LNCaP clone FGC (cell line): ENCODE data around the gene IQSEC3.

Experiments used
- DNase-seq: peaks from one replicate; pipeline ENCODE4 v3.0.0-alpha.2; 2011; ENCODE audit warnings: low read depth
- H3K4me3 ChIP-seq: 2 replicates; pipeline ENCODE4 v1.5.1; 2011; ENCODE audit warnings: mild to moderate bottlenecking, low read depth, low read length, control low read depth
- CTCF ChIP-seq: IDR thresholded peaks from 2 replicates; pipeline ENCODE4 v1.5.1; 2012; ENCODE audit warnings: mild to moderate bottlenecking; ENCODE audit not compliant: control insufficient read depth, insufficient read depth; ENCODE audit errors: extremely low read depth

IQSEC3 gene

GRCh38 chr12:171743-172676, 105.4 kb downstream of the IQSEC3 start:
- no peak for DNase-seq
- no peak overlapping the region for H3K4me3 ChIP-seq
- no peak for TF ChIP-seq CTCF

DNA sequence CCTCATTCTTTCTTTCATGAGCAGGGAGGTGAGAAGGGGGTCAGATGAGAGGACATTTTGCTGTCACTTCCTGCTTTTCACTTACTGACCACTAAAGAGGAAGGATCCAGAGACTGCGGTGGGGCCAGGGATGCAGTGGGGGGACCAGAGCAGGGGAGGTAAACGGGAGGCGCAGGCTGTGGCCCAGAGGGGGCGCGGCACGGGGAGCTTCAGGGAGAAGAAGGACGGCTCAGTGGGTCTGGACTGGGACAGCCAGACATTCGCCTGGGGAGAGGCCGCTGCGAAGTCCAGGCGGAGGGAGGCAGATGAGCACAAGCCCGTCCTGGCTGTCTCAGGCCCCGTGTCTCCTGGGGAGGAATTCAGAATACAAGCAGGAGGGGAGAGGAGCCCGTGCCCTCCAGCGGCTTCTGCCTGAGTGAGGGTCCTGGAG, 106.2 kb downstream of the IQSEC3 start:
- DNase-seq = no peak
- H3K4me3 ChIP-seq = no peak overlapping the region
- TF ChIP-seq CTCF = no peak

- no peak for DNase-seq
- no peak overlapping the region for H3K4me3 ChIP-seq
- no peak for TF ChIP-seq CTCF
Observed at GRCh38 chr12:174124-174523, 107.6 kb downstream of the IQSEC3 start.

- DNase-seq = no peak
- H3K4me3 ChIP-seq = no peak overlapping the region
- TF ChIP-seq CTCF = no peak
Observed at GRCh38 chr12:174596-174995, 108.0 kb downstream of the IQSEC3 start.

GRCh38 chr12:175250-175649, 108.7 kb downstream of the IQSEC3 start:
- H3K4me3 ChIP-seq = no peak overlapping the region
- no peak for TF ChIP-seq CTCF
- no peak for DNase-seq

- H3K4me3 ChIP-seq = no peak overlapping the region
- no peak for TF ChIP-seq CTCF
- DNase-seq = no peak
Observed at GRCh38 chr12:175759-176158, 109.2 kb downstream of the IQSEC3 start.
